NCI-H774 (cell line): ENCODE data around the gene M1AP.
"Not testable (repeated sequence)": the region's sequence is repeated elsewhere in the genome, so short reads cannot be mapped to it uniquely, and the experiment has no call there.

Experiments
- DNase-seq: peaks from one replicate; lab custom pipeline; 2025; lab: John Stamatoyannopoulos, UW

M1AP gene

GRCh38 chr2:74564222-74564621 is 83.9 kb downstream of the M1AP start:
- no peak for DNase-seq

- no peak for DNase-seq
Observed at GRCh38 chr2:74562126-74562775, 85.9 kb downstream of the M1AP start.

GRCh38 chr2:74561022-74561421 is 87.1 kb downstream of the M1AP start:
- DNase-seq: not testable (repeated sequence)

GRCh38 chr2:74560591-74560990 is 87.5 kb downstream of the M1AP start:
- no peak for DNase-seq

- no peak for DNase-seq
Observed at GRCh38 chr2:74559912-74560311, 88.2 kb downstream of the M1AP start.

- DNase-seq: no peak
Observed at GRCh38 chr2:74558284-74559230, 89.6 kb downstream of the M1AP start.

GRCh38 chr2:74556831-74557370 is 91.2 kb downstream of the M1AP start:
- DNase-seq: no peak

- DNase-seq: no peak
Observed at GRCh38 chr2:74556159-74556558, 92.0 kb downstream of the M1AP start.

GRCh38 chr2:74555610-74556103 is 92.5 kb downstream of the M1AP start:
- DNase-seq: no peak

- peak; percentile 19 for DNase-seq
Observed at GRCh38 chr2:74554820-74555531, 93.2 kb downstream of the M1AP start.

GRCh38 chr2:74553892-74554819 is 94.0 kb downstream of the M1AP start, which contains the start of the genes DOK1 and LOXL3:
Gene DOK1, plus strand, starts transcription at chr2:74554720. Its CDS starts 35 bp downstream, at chr2:74554755.
Gene LOXL3, minus strand, starts transcription at chr2:74553942. Its CDS starts 1,308 bp downstream, at chr2:74552634.
- DNase-seq: peak; percentile 71

- no peak for DNase-seq
Observed at GRCh38 chr2:74552914-74553811, 95.0 kb downstream of the M1AP start.

GRCh38 chr2:74551942-74552913 is 95.9 kb downstream of the M1AP start:
- no peak for DNase-seq

GRCh38 chr2:74551530-74551929 is 96.6 kb downstream of the M1AP start:
- DNase-seq: no peak

GRCh38 chr2:74550231-74550630 is 97.9 kb downstream of the M1AP start:
- no peak for DNase-seq

- DNase-seq: peak; percentile 56
Observed at GRCh38 chr2:74548900-74549826, 99.0 kb downstream of the M1AP start.

GRCh38 chr2:74548285-74548899 is 99.7 kb downstream of the M1AP start:
- no peak for DNase-seq
